ENCODE data around the gene RPA1. TPM values are rescaled to one million over a fixed set of nuclear protein-coding genes. Genes with fewer than 3 reads are reported as not detected.

The RPA1 gene
- total RNA-seq, 1 donor from 2014 or later = 68.8 TPM

DNA sequence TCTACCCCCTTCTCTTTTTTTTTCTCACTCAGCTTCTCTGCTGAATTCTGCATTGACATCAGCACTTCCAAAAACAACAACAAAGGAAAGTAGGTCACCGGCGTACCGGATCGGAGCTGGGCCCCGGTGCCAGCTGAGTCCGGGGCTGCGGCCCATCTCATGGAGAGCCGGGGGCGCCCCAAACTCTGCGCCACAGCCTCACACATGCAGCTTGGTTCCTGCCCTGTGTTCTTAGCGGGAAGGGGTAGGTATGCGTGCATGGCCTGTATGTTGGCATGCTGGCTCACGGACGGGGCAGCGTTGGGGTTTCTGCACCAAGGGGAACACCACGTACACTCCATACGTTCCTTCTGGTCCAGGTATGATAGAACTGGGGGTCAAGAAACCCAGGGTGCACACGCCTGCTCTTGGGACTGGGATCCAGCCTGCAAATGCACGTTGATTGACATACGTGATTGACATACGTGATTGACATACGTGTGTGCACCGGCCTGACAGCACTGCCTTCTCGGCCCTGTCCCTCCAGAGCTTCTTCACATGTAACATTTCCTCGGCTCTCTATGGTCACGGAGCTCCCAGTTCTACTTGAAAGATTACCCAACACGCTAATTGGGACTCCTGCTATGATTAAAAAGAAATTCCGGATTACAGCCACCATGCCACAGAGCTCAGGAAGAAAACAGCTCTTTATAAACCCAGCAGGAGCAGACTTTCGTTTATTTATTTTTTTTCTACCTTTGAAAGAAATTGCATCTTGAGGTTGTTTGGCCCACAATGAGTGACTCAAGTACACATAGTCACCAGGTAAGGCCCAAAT lies 88.7 kb downstream of the RPA1 start:
- H3K4me3 Mint-ChIP-seq (ENCODE audit: unreplicated experiment) = no peak overlapping the region
- H3K9me3 Mint-ChIP-seq (ENCODE audit: unreplicated experiment) = no peaks in the 10 kb centered on the region
- H3K27me3 Mint-ChIP-seq (ENCODE audit: low read depth, unreplicated experiment) = peaks cover 51% of the 10 kb centered on the region
- H3K9me3 ChIP-seq (ENCODE audit: insufficient read depth, low read depth, low read length) = no peaks in the 10 kb centered on the region
- H2AFZ ChIP-seq (ENCODE audit: low read depth, low read length) = no peak overlapping the region
- no peaks in the 10 kb centered on the region for H3K36me3 ChIP-seq (ENCODE audit: insufficient read depth, low read length)
- no peaks in the 10 kb centered on the region for H3K4me1 ChIP-seq (ENCODE audit: insufficient read depth, low read length)
- DNase-seq (ENCODE audit: low read depth) (no peak), FAIRE-seq (no peak)
- H3K4me2 ChIP-seq (ENCODE audit: low read length) = no peak overlapping the region
- no peaks in the 10 kb centered on the region for H3K79me2 ChIP-seq (ENCODE audit: insufficient read depth, low read length)
- peaks cover 20% of the 10 kb centered on the region for H3K27me3 ChIP-seq (ENCODE audit: insufficient read depth, low read length)
- H4K20me1 ChIP-seq (ENCODE audit: insufficient read depth, low read length) = no peaks in the 10 kb centered on the region
- no peak overlapping the region for H3K4me3 ChIP-seq (ENCODE audit: insufficient read depth, low read depth, low read length)
- TF ChIP-seq CTCF (IDR thresholded peaks at IDR 0.05; ENCODE audit: insufficient read depth, low read depth, low read length) (no peak), EZH2 (IDR thresholded peaks at IDR 0.05; ENCODE audit: insufficient read depth, low read length) (no peak)
- no peak overlapping the region for H3K9ac ChIP-seq (ENCODE audit: low read length)
- H3K27ac ChIP-seq (ENCODE audit: low read depth, low read length) = no peak overlapping the region
- H3K27ac Mint-ChIP-seq (ENCODE audit: unreplicated experiment) = no peak overlapping the region
- H3K36me3 Mint-ChIP-seq (ENCODE audit: low read depth, unreplicated experiment) = no peaks in the 10 kb centered on the region
- H3K4me1 Mint-ChIP-seq (ENCODE audit: low read depth, unreplicated experiment) = no peaks in the 10 kb centered on the region

GRCh38 chr17:1919201-1919600 lies 89.4 kb downstream of the RPA1 start:
- Histone ChIP-seq H3K36me3 (ENCODE audit: insufficient read depth, low read length) (no peaks in the 10 kb centered on the region), H3K27me3 (ENCODE audit: insufficient read depth, low read length) (peaks cover 17% of the 10 kb centered on the region), H3K9me3 (ENCODE audit: insufficient read depth, low read depth, low read length) (no peaks in the 10 kb centered on the region), H3K9ac (ENCODE audit: low read length) (no peak overlapping the region), H3K4me2 (ENCODE audit: low read length) (no peak overlapping the region), H3K4me1 (ENCODE audit: insufficient read depth, low read length) (no peaks in the 10 kb centered on the region), H2AFZ (ENCODE audit: low read depth, low read length) (no peak overlapping the region), H3K79me2 (ENCODE audit: insufficient read depth, low read length) (no peaks in the 10 kb centered on the region), H3K4me3 (ENCODE audit: insufficient read depth, low read depth, low read length) (no peak overlapping the region), H3K27ac (ENCODE audit: low read depth, low read length) (no peak overlapping the region), H4K20me1 (ENCODE audit: insufficient read depth, low read length) (no peaks in the 10 kb centered on the region)
- H3K4me1 Mint-ChIP-seq (ENCODE audit: low read depth, unreplicated experiment) = no peaks in the 10 kb centered on the region
- H3K27ac Mint-ChIP-seq (ENCODE audit: unreplicated experiment) = no peak overlapping the region
- H3K27me3 Mint-ChIP-seq (ENCODE audit: low read depth, unreplicated experiment) = peaks cover 45% of the 10 kb centered on the region
- DNase-seq (ENCODE audit: low read depth) = no peak
- FAIRE-seq = no peak
- no peaks in the 10 kb centered on the region for H3K9me3 Mint-ChIP-seq (ENCODE audit: unreplicated experiment)
- H3K36me3 Mint-ChIP-seq (ENCODE audit: low read depth, unreplicated experiment) = no peaks in the 10 kb centered on the region
- H3K4me3 Mint-ChIP-seq (ENCODE audit: unreplicated experiment) = no peak overlapping the region
- TF ChIP-seq CTCF (IDR thresholded peaks at IDR 0.05; ENCODE audit: insufficient read depth, low read depth, low read length) (no peak), EZH2 (IDR thresholded peaks at IDR 0.05; ENCODE audit: insufficient read depth, low read length) (no peak)

GRCh38 chr17:1920948-1921351 lies 91.1 kb downstream of the RPA1 start:
- no peaks in the 10 kb centered on the region for H3K79me2 ChIP-seq (ENCODE audit: insufficient read depth, low read length)
- FAIRE-seq = no peak
- TF ChIP-seq CTCF (IDR thresholded peaks at IDR 0.05; ENCODE audit: insufficient read depth, low read depth, low read length) (no peak), EZH2 (IDR thresholded peaks at IDR 0.05; ENCODE audit: insufficient read depth, low read length) (no peak)
- H3K36me3 ChIP-seq (ENCODE audit: insufficient read depth, low read length) = no peaks in the 10 kb centered on the region
- H3K27ac ChIP-seq (ENCODE audit: low read depth, low read length) = no peak overlapping the region
- H2AFZ ChIP-seq (ENCODE audit: low read depth, low read length) = no peak overlapping the region
- no peaks in the 10 kb centered on the region for H3K9me3 Mint-ChIP-seq (ENCODE audit: unreplicated experiment)
- H3K27ac Mint-ChIP-seq (ENCODE audit: unreplicated experiment) = no peak overlapping the region
- no peak overlapping the region for H3K4me2 ChIP-seq (ENCODE audit: low read length)
- no peaks in the 10 kb centered on the region for H3K4me1 Mint-ChIP-seq (ENCODE audit: low read depth, unreplicated experiment)
- peaks cover 17% of the 10 kb centered on the region for H3K27me3 ChIP-seq (ENCODE audit: insufficient read depth, low read length)
- H4K20me1 ChIP-seq (ENCODE audit: insufficient read depth, low read length) = no peaks in the 10 kb centered on the region
- peak; percentile 8 for DNase-seq (ENCODE audit: low read depth)
- peaks cover 39% of the 10 kb centered on the region for H3K27me3 Mint-ChIP-seq (ENCODE audit: low read depth, unreplicated experiment)
- no peaks in the 10 kb centered on the region for H3K36me3 Mint-ChIP-seq (ENCODE audit: low read depth, unreplicated experiment)
- no peak overlapping the region for H3K9ac ChIP-seq (ENCODE audit: low read length)
- no peak overlapping the region for H3K4me3 ChIP-seq (ENCODE audit: insufficient read depth, low read depth, low read length)
- H3K9me3 ChIP-seq (ENCODE audit: insufficient read depth, low read depth, low read length) = no peaks in the 10 kb centered on the region
- H3K4me3 Mint-ChIP-seq (ENCODE audit: unreplicated experiment) = no peak overlapping the region
- H3K4me1 ChIP-seq (ENCODE audit: insufficient read depth, low read length) = no peaks in the 10 kb centered on the region

All from astrocyte (in vitro differentiated cells and primary cell).